ENCODE measurements around the gene HIRIP3.

GRCh38 chr16:30002614-30003346 is 7.4 kb upstream of the HIRIP3 start:
- TF ChIP-seq CTCF (IDR thresholded peaks at IDR 0.05), result no peak
- no peak for TF ChIP-seq POLR2A (IDR thresholded peaks at IDR 0.05)
